HEK293T (cell line): ENCODE results near the gene FMNL1.

Experiments
- ARNT ChIP-seq: fragments of 450-650 bp; IDR thresholded peaks from 2 replicates; pipeline ENCODE4 v1.6.1; 2017; ENCODE audit warnings: mild to moderate bottlenecking
- BHLHE40 ChIP-seq: fragments of 450-650 bp; IDR thresholded peaks from 2 replicates; pipeline ENCODE4 v1.6.1; 2016; ENCODE audit warnings: mild to moderate bottlenecking, moderate library complexity, borderline replicate concordance
- ELF4 ChIP-seq: fragments of 450-650 bp; IDR thresholded peaks from 2 replicates; pipeline ENCODE4 v1.6.1; 2017; ENCODE audit warnings: antibody characterized with exemption
- FOXK2 ChIP-seq: fragments of 450-650 bp; IDR thresholded peaks from 2 replicates; pipeline ENCODE4 v1.6.1; 2016; ENCODE audit warnings: mild to moderate bottlenecking
- FOXM1 ChIP-seq: fragments of 450-650 bp; IDR thresholded peaks from 2 replicates; pipeline ENCODE4 v1.6.1; 2017; ENCODE audit warnings: mild to moderate bottlenecking, borderline replicate concordance
- L3MBTL2 ChIP-seq: fragments of 450-650 bp; conservative IDR thresholded peaks from 2 replicates; pipeline ENCODE4 v1.6.1; 2016; ENCODE audit warnings: mild to moderate bottlenecking
- NFRKB ChIP-seq: fragments of 450-650 bp; IDR thresholded peaks from 2 replicates; pipeline ENCODE4 v1.6.1; 2016; ENCODE audit warnings: mild to moderate bottlenecking, moderate library complexity
- PKNOX1 ChIP-seq: fragments of 450-650 bp; IDR thresholded peaks from 2 replicates; pipeline ENCODE4 v1.6.1; 2016
- SP1 ChIP-seq: fragments of 450-650 bp; IDR thresholded peaks from 2 replicates; pipeline ENCODE4 v1.6.1; 2017
- SUZ12 ChIP-seq: fragments of 450-650 bp; IDR thresholded peaks from 2 replicates; pipeline ENCODE4 v1.6.1; 2016; ENCODE audit warnings: mild to moderate bottlenecking
- TARDBP ChIP-seq: fragments of 450-650 bp; IDR thresholded peaks from 2 replicates; pipeline ENCODE4 v1.6.1; 2016
- ZNF384 ChIP-seq: fragments of 450-650 bp; IDR thresholded peaks from 2 replicates; pipeline ENCODE4 v1.6.1; 2016

- TF ChIP-seq ARNT: no peak
- TF ChIP-seq BHLHE40: no peak
- TF ChIP-seq ZNF384: no peak
- no peak for TF ChIP-seq ELF4
- no peak for TF ChIP-seq FOXM1
- no peak for TF ChIP-seq SUZ12
- TF ChIP-seq SP1: no peak
- no peak for TF ChIP-seq TARDBP
- no peak for TF ChIP-seq NFRKB
- no peak for TF ChIP-seq L3MBTL2
- no peak for TF ChIP-seq PKNOX1
- no peak for TF ChIP-seq FOXK2
These were observed 49.9 kb downstream of the FMNL1 start for GRCh38 chr17:45271603-45272002.
